T-helper 1 cell treated with Interleukin-12 subunit alpha and Interleukin-12 subunit beta and Interleukin-4 antibody, amounts not matched to agents 30 μg/mL and 1 μg/mL, for 36 hours (primary cell): ENCODE measurements around the gene VEZT.
"Not testable (repeated sequence)": the region's sequence is repeated elsewhere in the genome, so short reads cannot be mapped to it uniquely, and the experiment has no call there.

Experiments used
- H3K27ac Mint-ChIP-seq: one replicate; pipeline ENCODE4 v1.8.0; 2021; ENCODE audit warnings: mild to moderate bottlenecking, mixed read lengths
- H3K27me3 Mint-ChIP-seq: one replicate; pipeline ENCODE4 v1.8.0; 2021; ENCODE audit warnings: low read depth, mixed read lengths
- H3K36me3 Mint-ChIP-seq: one replicate; pipeline ENCODE4 v1.8.0; 2021; ENCODE audit warnings: low read depth, mixed read lengths
- H3K4me1 Mint-ChIP-seq: one replicate; pipeline ENCODE4 v1.8.0; 2021; ENCODE audit warnings: low read depth, mixed read lengths
- H3K4me3 Mint-ChIP-seq: one replicate; pipeline ENCODE4 v1.8.0; 2021; ENCODE audit warnings: mild to moderate bottlenecking, moderate library complexity, mixed read lengths
- H3K9me3 Mint-ChIP-seq: one replicate; pipeline ENCODE4 v1.8.0; 2021; ENCODE audit warnings: mixed read lengths

VEZT gene

GRCh38 chr12:95225645-95226212 lies 8.1 kb downstream of the VEZT start:
- Mint-ChIP-seq H3K4me1 (peaks cover 9% of the 10 kb centered on the region), H3K27ac (no peak overlapping the region), H3K27me3 (no peaks in the 10 kb centered on the region), H3K4me3 (no peak overlapping the region), H3K9me3 (no peaks in the 10 kb centered on the region), H3K36me3 (peaks cover 13% of the 10 kb centered on the region)

GRCh38 chr12:95227818-95228356 lies 10.3 kb downstream of the VEZT start:
- Mint-ChIP-seq H3K27me3 (no peaks in the 10 kb centered on the region), H3K9me3 (no peaks in the 10 kb centered on the region), H3K36me3 (peaks cover 11% of the 10 kb centered on the region), H3K4me3 (no peak overlapping the region), H3K27ac (no peak overlapping the region), H3K4me1 (peaks cover 9% of the 10 kb centered on the region)

- Mint-ChIP-seq H3K4me1 (peaks cover 9% of the 10 kb centered on the region), H3K9me3 (no peaks in the 10 kb centered on the region), H3K27ac (no peak overlapping the region), H3K27me3 (no peaks in the 10 kb centered on the region), H3K36me3 (peaks cover 11% of the 10 kb centered on the region), H3K4me3 (no peak overlapping the region)
These were observed 11.0 kb downstream of the VEZT start for GRCh38 chr12:95228617-95229016.

GRCh38 chr12:95229636-95230035 lies 12.0 kb downstream of the VEZT start:
- H3K27me3 Mint-ChIP-seq = no peaks in the 10 kb centered on the region

GRCh38 chr12:95230313-95230712 lies 12.7 kb downstream of the VEZT start:
- no peak overlapping the region for H3K4me3 Mint-ChIP-seq
- peaks cover 3% of the 10 kb centered on the region for H3K4me1 Mint-ChIP-seq
- H3K36me3 Mint-ChIP-seq = peaks cover 2% of the 10 kb centered on the region
- H3K9me3 Mint-ChIP-seq = peaks cover 3% of the 10 kb centered on the region
- no peak overlapping the region for H3K27ac Mint-ChIP-seq
- no peaks in the 10 kb centered on the region for H3K27me3 Mint-ChIP-seq

More at GRCh38 chr12:95229636-95230035, 12.0 kb downstream of the VEZT start:
- no peak overlapping the region for H3K27ac Mint-ChIP-seq
- no peak overlapping the region for H3K4me3 Mint-ChIP-seq
- H3K36me3 Mint-ChIP-seq = peaks cover 6% of the 10 kb centered on the region
- H3K4me1 Mint-ChIP-seq = peaks cover 7% of the 10 kb centered on the region
- peaks cover 2% of the 10 kb centered on the region for H3K9me3 Mint-ChIP-seq

GRCh38 chr12:95231190-95231589 lies 13.6 kb downstream of the VEZT start:
- Mint-ChIP-seq H3K9me3 (peaks cover 3% of the 10 kb centered on the region), H3K27me3 (no peaks in the 10 kb centered on the region), H3K4me3 (no peak overlapping the region), H3K4me1 (peaks cover 3% of the 10 kb centered on the region), H3K36me3 (peaks cover 4% of the 10 kb centered on the region), H3K27ac (no peak overlapping the region)

GRCh38 chr12:95234187-95234586 lies 16.6 kb downstream of the VEZT start:
- H3K4me3 Mint-ChIP-seq, H3K27me3 Mint-ChIP-seq, H3K36me3 Mint-ChIP-seq, H3K4me1 Mint-ChIP-seq, H3K9me3 Mint-ChIP-seq, H3K27ac Mint-ChIP-seq: not testable (repeated sequence)

- not testable (repeated sequence) for H3K27ac Mint-ChIP-seq, H3K4me3 Mint-ChIP-seq, H3K27me3 Mint-ChIP-seq, H3K9me3 Mint-ChIP-seq, H3K4me1 Mint-ChIP-seq, H3K36me3 Mint-ChIP-seq
These were observed 18.0 kb downstream of the VEZT start for GRCh38 chr12:95235621-95236020.

- no peak overlapping the region for H3K27ac Mint-ChIP-seq
- peaks cover 3% of the 10 kb centered on the region for H3K9me3 Mint-ChIP-seq
- no peak overlapping the region for H3K4me3 Mint-ChIP-seq
- H3K4me1 Mint-ChIP-seq = peaks cover 7% of the 10 kb centered on the region
- no peaks in the 10 kb centered on the region for H3K27me3 Mint-ChIP-seq
- peaks cover 8% of the 10 kb centered on the region for H3K36me3 Mint-ChIP-seq
These were observed 19.7 kb downstream of the VEZT start for GRCh38 chr12:95237315-95237714.

GRCh38 chr12:95238150-95238549 lies 20.5 kb downstream of the VEZT start:
- Mint-ChIP-seq H3K9me3 (peaks cover 3% of the 10 kb centered on the region), H3K36me3 (peaks cover 8% of the 10 kb centered on the region), H3K27ac (no peak overlapping the region), H3K4me1 (peaks cover 7% of the 10 kb centered on the region), H3K4me3 (no peak overlapping the region), H3K27me3 (no peaks in the 10 kb centered on the region)

GRCh38 chr12:95239216-95239615 lies 21.6 kb downstream of the VEZT start:
- Mint-ChIP-seq H3K9me3 (peaks cover 3% of the 10 kb centered on the region), H3K27ac (no peak overlapping the region), H3K36me3 (peaks cover 8% of the 10 kb centered on the region), H3K4me3 (no peak overlapping the region), H3K4me1 (peaks cover 7% of the 10 kb centered on the region), H3K27me3 (no peaks in the 10 kb centered on the region)

- H3K4me1 Mint-ChIP-seq, H3K27me3 Mint-ChIP-seq, H3K9me3 Mint-ChIP-seq, H3K4me3 Mint-ChIP-seq, H3K36me3 Mint-ChIP-seq: not testable (repeated sequence)
- H3K27ac Mint-ChIP-seq = peak overlapping the region; percentile 58
These were observed 22.2 kb downstream of the VEZT start for GRCh38 chr12:95239835-95240234.

GRCh38 chr12:95240556-95240955 lies 22.9 kb downstream of the VEZT start:
- peaks cover 11% of the 10 kb centered on the region for H3K4me1 Mint-ChIP-seq
- no peak overlapping the region for H3K27ac Mint-ChIP-seq
- no peaks in the 10 kb centered on the region for H3K27me3 Mint-ChIP-seq
- H3K4me3 Mint-ChIP-seq = no peak overlapping the region
- peaks cover 6% of the 10 kb centered on the region for H3K36me3 Mint-ChIP-seq
- no peaks in the 10 kb centered on the region for H3K9me3 Mint-ChIP-seq

- not testable (repeated sequence) for H3K9me3 Mint-ChIP-seq, H3K27ac Mint-ChIP-seq, H3K36me3 Mint-ChIP-seq, H3K27me3 Mint-ChIP-seq, H3K4me3 Mint-ChIP-seq
- peaks cover 17% of the 10 kb centered on the region for H3K4me1 Mint-ChIP-seq
These were observed 23.5 kb downstream of the VEZT start for GRCh38 chr12:95241138-95241537.

GRCh38 chr12:95241761-95242506 lies 24.3 kb downstream of the VEZT start:
- Mint-ChIP-seq H3K4me3 (no peak overlapping the region), H3K4me1 (peaks cover 25% of the 10 kb centered on the region), H3K9me3 (no peaks in the 10 kb centered on the region), H3K27me3 (no peaks in the 10 kb centered on the region), H3K27ac (no peak overlapping the region), H3K36me3 (no peaks in the 10 kb centered on the region)
